ENCODE results near the gene TMEM272. TPM values are rescaled to one million over a fixed set of nuclear protein-coding genes. Genes with fewer than 3 reads are reported as not detected.

Gene TMEM272
- total RNA-seq, 1 donor from 2014 or later, result not detected

GRCh38 chr13:51802631-51803418 is 42.2 kb downstream of the TMEM272 start:
- intact Hi-C loops (cut with micrococcal nuclease), result loop anchor here (1.0 to 5.0 kb wide), 7 partner anchors 209 to 1866 kb away; partner anchors contain the start of genes ALG11, FAM124A, INTS6 and SPRYD7
- Mint-ChIP-seq H3K27ac (peak overlapping the region; percentile 99), H3K4me3 (peak overlapping the region; percentile 92), H3K9me3 (no peaks in the 10 kb centered on the region), H3K27me3 (no peaks in the 10 kb centered on the region), H3K4me1 (peaks cover 47% of the 10 kb centered on the region), H3K36me3 (ENCODE audit: low read depth) (peaks cover 9% of the 10 kb centered on the region)
- ATAC-seq (ENCODE audit: low read depth) (no peak), DNase-seq (no peak)
- POLR2A ChIA-PET, result interaction anchor here (0.5 to 5.6 kb wide), 16 partner anchors 7 to 1674 kb away, joined by 3 to 61 read pairs (median 4); partner anchors contain the start of gene INTS6
- TF ChIP-seq CTCF (IDR thresholded peaks at IDR 0.05), result no peak
- CTCF ChIA-PET, result interaction anchor here (0.6 to 2.1 kb wide), 4 partner anchors 13 to 368 kb away, joined by 3 to 6 read pairs (median 4); no protein-coding TSS in a partner anchor

GRCh38 chr13:51801631-51802099 is 43.3 kb downstream of the TMEM272 start:
- POLR2A ChIA-PET, result interaction anchor here (0.9 to 5.6 kb wide), 3 partner anchors 8 to 349 kb away, joined by 4 to 61 read pairs (median 8); partner anchors contain the start of gene INTS6
- Mint-ChIP-seq H3K4me3 (peak overlapping the region; percentile 92), H3K27ac (peak overlapping the region; percentile 99), H3K36me3 (ENCODE audit: low read depth) (peaks cover 9% of the 10 kb centered on the region), H3K27me3 (no peaks in the 10 kb centered on the region), H3K9me3 (no peaks in the 10 kb centered on the region), H3K4me1 (peaks cover 49% of the 10 kb centered on the region)
- ATAC-seq (ENCODE audit: low read depth) (no peak), DNase-seq (no peak)
- intact Hi-C loops (cut with micrococcal nuclease), result loop anchor here (5.0 kb wide), 4 partner anchors 396 to 1864 kb away; partner anchors contain the start of genes FAM124A, SPRYD7 and VPS36
- TF ChIP-seq CTCF (IDR thresholded peaks at IDR 0.05), result no peak
- CTCF ChIA-PET, result interaction anchor here (1.0 to 2.1 kb wide), 2 partner anchors 14 to 367 kb away, joined by 4 to 6 read pairs; no protein-coding TSS in a partner anchor

DNA sequence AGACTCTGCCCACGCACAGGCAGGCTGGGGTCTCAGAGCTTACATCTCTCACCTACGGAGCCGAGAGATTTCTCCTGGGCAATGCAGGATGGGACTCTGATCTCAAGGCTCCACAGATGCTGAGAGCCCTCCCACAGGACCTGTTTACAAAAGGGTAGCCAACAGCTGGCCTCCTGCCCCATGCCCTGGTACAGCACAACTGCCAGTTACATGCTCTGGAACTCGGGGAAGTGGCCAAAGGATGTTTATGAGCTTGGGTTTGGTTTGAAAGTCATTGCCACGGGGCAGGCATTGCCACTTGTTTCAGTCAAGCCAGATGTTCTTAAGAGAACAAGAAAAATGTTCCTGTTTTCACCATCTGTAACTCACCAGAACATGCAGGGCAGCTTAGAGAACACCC is 44.5 kb downstream of the TMEM272 start:
- no peak overlapping the region for H3K4me3 Mint-ChIP-seq
- H3K27me3 Mint-ChIP-seq, result no peaks in the 10 kb centered on the region
- DNase-seq, result no peak
- no peak overlapping the region for H3K27ac Mint-ChIP-seq
- no peaks in the 10 kb centered on the region for H3K9me3 Mint-ChIP-seq
- POLR2A ChIA-PET, result interaction anchor here (5.6 kb wide), 1 partner anchor 348 kb away, joined by 61 read pairs; the partner anchor contains the start of gene INTS6
- TF ChIP-seq CTCF (IDR thresholded peaks at IDR 0.05), result no peak
- CTCF ChIA-PET, result interaction anchor here (0.6 to 2.1 kb wide), 4 partner anchors 15 to 514 kb away, joined by 3 to 6 read pairs (median 3); no protein-coding TSS in a partner anchor
- intact Hi-C loops (cut with micrococcal nuclease), result loop anchor here (5.0 kb wide), 4 partner anchors 397 to 1863 kb away; partner anchors contain the start of genes FAM124A, SPRYD7 and VPS36
- H3K4me1 Mint-ChIP-seq, result peaks cover 42% of the 10 kb centered on the region
- ATAC-seq (ENCODE audit: low read depth), result no peak
- peaks cover 9% of the 10 kb centered on the region for H3K36me3 Mint-ChIP-seq (ENCODE audit: low read depth)

DNA sequence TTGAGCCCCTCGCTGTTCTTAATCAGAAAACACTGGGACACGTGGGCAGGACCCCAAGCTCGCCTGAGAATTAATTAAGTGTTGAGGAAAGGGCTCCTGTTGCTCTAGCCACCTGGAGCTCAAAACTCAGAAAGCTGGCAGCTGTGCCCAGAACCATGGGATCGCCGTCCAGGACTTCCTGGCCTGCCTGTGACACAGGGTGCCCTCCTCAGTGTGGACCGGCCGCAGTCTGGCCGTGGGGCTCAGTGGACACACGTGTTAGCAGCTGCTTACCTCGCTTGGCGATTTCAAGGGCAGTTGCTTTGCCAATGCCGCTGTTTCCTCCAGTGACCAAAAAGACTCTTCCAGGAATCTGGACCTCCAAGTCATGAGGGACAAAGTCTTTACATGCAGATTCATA is 45.7 kb downstream of the TMEM272 start:
- ChIA-PET POLR2A (interaction anchor here (0.6 to 5.6 kb wide), 2 partner anchors 8 to 347 kb away, joined by 4 to 61 read pairs; partner anchors contain the start of gene INTS6), CTCF (interaction anchor here (0.9 to 6.0 kb wide), 7 partner anchors 9 to 674 kb away, joined by 3 to 88 read pairs (median 4); no protein-coding TSS in a partner anchor)
- Mint-ChIP-seq H3K27ac (no peak overlapping the region), H3K27me3 (no peaks in the 10 kb centered on the region), H3K9me3 (no peaks in the 10 kb centered on the region), H3K36me3 (ENCODE audit: low read depth) (peaks cover 6% of the 10 kb centered on the region), H3K4me3 (no peak overlapping the region), H3K4me1 (peaks cover 42% of the 10 kb centered on the region)
- DNase-seq, result no peak
- ATAC-seq (ENCODE audit: low read depth), result no peak
- no peak for TF ChIP-seq CTCF (IDR thresholded peaks at IDR 0.05)
- intact Hi-C loops (cut with micrococcal nuclease), result no loop called here

Measured in activated B cell treated with CpG ODN at 0.5 μM for 24 hours (primary cell).